IMR-90 (cell line): ENCODE results near the gene PCNX2. TPM values are rescaled to one million over a fixed set of nuclear protein-coding genes. Genes with fewer than 3 reads are reported as not detected.

ENCODE experiments used
- ATAC-seq: fragments of 200-7000 bp; cut with Tn5 transposase; 2 replicates; pipeline ENCODE4 v1.9.1; 2020; ENCODE audit warnings: low read depth, mild to moderate bottlenecking, moderate library complexity
- BruUV-seq: library from RNA; stranded (reverse); fragments of 400-500 nt; replicated peaks from 2 replicates; lab custom pipeline; 2021; lab: Mats Ljungman, UMichigan
- CTCF ChIA-PET: fragments of 300-600 bp; formaldehyde crosslinking; extraction: SDS; loops from one replicate; lab custom pipeline; 2021; ENCODE audit warnings: antibody characterized with exemption; lab: Yijun Ruan, JAX
- POLR2A ChIA-PET: fragments of 300-600 bp; sonication (Branson Sonifier 250); formaldehyde crosslinking; loops from one replicate; lab custom pipeline; 2022; ENCODE audit warnings: antibody characterized with exemption; ENCODE audit not compliant: unreplicated experiment; lab: Charles Lee
- DNase-seq: peaks from one replicate; pipeline ENCODE4 v3.0.0; 2013
- H2AFZ ChIP-seq: replicated peaks from 2 replicates; pipeline ENCODE3; 2013; ENCODE audit warnings: low read length, mild to moderate bottlenecking; ENCODE audit not compliant: poor library complexity
- H2AK5ac ChIP-seq: 2 replicates; pipeline ENCODE4 v1.6.1; 2013; ENCODE audit warnings: low read depth, low read length, inconsistent platforms
- H2AK9ac ChIP-seq: replicated peaks from 2 replicates; pipeline ENCODE3; 2013; ENCODE audit warnings: mild to moderate bottlenecking, low read depth, low read length, moderate library complexity; ENCODE audit not compliant: poor library complexity
- H2BK120ac ChIP-seq: 2 replicates; pipeline ENCODE4 v1.6.1; 2013; ENCODE audit warnings: low read depth, low read length, inconsistent platforms
- H2BK15ac ChIP-seq: 3 replicates; pipeline ENCODE4 v1.6.1; 2013; ENCODE audit warnings: low read depth, low read length, inconsistent platforms
- H2BK20ac ChIP-seq: 2 replicates; pipeline ENCODE4 v1.6.1; 2013; ENCODE audit warnings: low read depth, mild to moderate bottlenecking, inconsistent platforms, low read length, moderate library complexity
- H2BK5ac ChIP-seq: 2 replicates; pipeline ENCODE4 v1.6.1; 2013; ENCODE audit warnings: mild to moderate bottlenecking, low read depth, low read length, inconsistent platforms; ENCODE audit not compliant: poor library complexity, severe bottlenecking
- H3K14ac ChIP-seq: replicated peaks from 2 replicates; pipeline ENCODE4 v1.6.1; 2013; ENCODE audit warnings: low read depth, low read length, inconsistent platforms
- H3K18ac ChIP-seq: 2 replicates; pipeline ENCODE4 v1.6.1; 2013; ENCODE audit warnings: low read depth, low read length, control low read depth
- H3K23ac ChIP-seq: 2 replicates; pipeline ENCODE4 v1.6.1; 2013; ENCODE audit warnings: low read depth, low read length, inconsistent platforms
- H3K27ac ChIP-seq: 2 replicates; pipeline ENCODE4 v1.5.1; 2013; ENCODE audit warnings: mild to moderate bottlenecking, control low read depth, low read length; ENCODE audit not compliant: insufficient read depth
- H3K27me3 ChIP-seq: 2 replicates; pipeline ENCODE4 v1.6.1; 2013; ENCODE audit warnings: low read length; ENCODE audit not compliant: control insufficient read depth, insufficient read depth
- H3K36me3 ChIP-seq: 2 replicates; pipeline ENCODE4 v1.6.1; 2013; ENCODE audit warnings: low read length, mixed read lengths; ENCODE audit not compliant: control insufficient read depth, insufficient read depth
- H3K4ac ChIP-seq: 2 replicates; pipeline ENCODE4 v1.6.1; 2013; ENCODE audit warnings: low read depth, low read length, inconsistent platforms
- H3K4me1 ChIP-seq: 2 replicates; pipeline ENCODE4 v1.6.1; 2013; ENCODE audit warnings: low read length, mixed read lengths; ENCODE audit not compliant: control insufficient read depth, insufficient read depth
- H3K4me2 ChIP-seq: 2 replicates; pipeline ENCODE4 v1.6.1; 2013; ENCODE audit warnings: low read depth, mild to moderate bottlenecking, control low read depth, low read length, moderate library complexity
- H3K4me3 ChIP-seq: 2 replicates; pipeline ENCODE4 v1.5.1; 2013; ENCODE audit warnings: low read depth, mild to moderate bottlenecking, control low read depth, low read length, moderate library complexity; ENCODE audit not compliant: insufficient read depth
- H3K56ac ChIP-seq: 2 replicates; pipeline ENCODE4 v1.6.1; 2013; ENCODE audit warnings: low read length, inconsistent platforms; ENCODE audit not compliant: insufficient read depth; ENCODE audit errors: extremely low read depth
- H3K79me1 ChIP-seq, 2 experiments: 2 replicates each; pipeline ENCODE4 v1.6.1; 2013; ENCODE audit warnings: low read length in 2 of 2, inconsistent platforms in 1 of 2, low read depth in 1 of 2
- H3K9ac ChIP-seq: 2 replicates; pipeline ENCODE4 v1.6.1; 2013; ENCODE audit warnings: low read depth, low read length, control low read depth
- H3K9me1 ChIP-seq: 2 replicates; pipeline ENCODE4 v1.6.1; 2013; ENCODE audit warnings: low read length, inconsistent platforms; ENCODE audit not compliant: insufficient read depth
- H3K9me3 ChIP-seq: 2 replicates; pipeline ENCODE4 v1.6.1; 2013; ENCODE audit warnings: low read length; ENCODE audit not compliant: control insufficient read depth, insufficient read depth
- H4K20me1 ChIP-seq: 2 replicates; pipeline ENCODE4 v1.6.1; 2013; ENCODE audit warnings: low read length, inconsistent platforms; ENCODE audit not compliant: insufficient read depth
- H4K5ac ChIP-seq: 2 replicates; pipeline ENCODE4 v1.6.1; 2013; ENCODE audit warnings: mild to moderate bottlenecking, low read depth, low read length, control low read depth
- H4K8ac ChIP-seq, 2 experiments: 2 replicates each; pipeline ENCODE4 v1.6.1; 2013; ENCODE audit warnings: low read depth in 2 of 2, low read length in 2 of 2, control low read depth in 1 of 2, inconsistent platforms in 1 of 2
- H4K91ac ChIP-seq: 2 replicates; pipeline ENCODE4 v1.6.1; 2013; ENCODE audit warnings: low read depth, low read length, inconsistent platforms; ENCODE audit not compliant: insufficient read depth
- BHLHE40 ChIP-seq: fragments of 150-350 bp; IDR thresholded peaks from 2 replicates; pipeline ENCODE4 v1.6.1; 2016; ENCODE audit warnings: mild to moderate bottlenecking, low read depth, low read length
- CHD1 ChIP-seq: IDR thresholded peaks from 2 replicates; pipeline ENCODE4 v1.6.1; 2012; ENCODE audit warnings: low read depth, low read length, improper control_type of control experiment
- FOS ChIP-seq: fragments of 150-350 bp; IDR thresholded peaks from 2 replicates; pipeline ENCODE4 v1.6.1; 2016; ENCODE audit warnings: low read depth, low read length
- MAFK ChIP-seq: IDR thresholded peaks from 2 replicates; pipeline ENCODE4 v1.6.1; 2012; ENCODE audit warnings: low read depth, low read length, improper control_type of control experiment
- MAZ ChIP-seq: IDR thresholded peaks from 2 replicates; pipeline ENCODE4 v1.6.1; 2012; ENCODE audit warnings: low read depth, mild to moderate bottlenecking, low read length, improper control_type of control experiment, moderate library complexity, borderline replicate concordance
- MXI1 ChIP-seq: IDR thresholded peaks from 2 replicates; pipeline ENCODE4 v1.6.1; 2012; ENCODE audit warnings: low read depth, mild to moderate bottlenecking, low read length, moderate library complexity, borderline replicate concordance
- NFE2L2 ChIP-seq: fragments of 150-350 bp; IDR thresholded peaks from 2 replicates; pipeline ENCODE4 v1.6.1; 2016; ENCODE audit warnings: low read depth, mild to moderate bottlenecking, low read length
- POLR2A ChIP-seq: IDR thresholded peaks from 2 replicates; pipeline ENCODE4 v1.6.1; 2012; ENCODE audit warnings: mild to moderate bottlenecking, low read depth, low read length
- RAD21 ChIP-seq: IDR thresholded peaks from 2 replicates; pipeline ENCODE4 v1.6.1; 2012; ENCODE audit warnings: low read length, improper control_type of control experiment
- RCOR1 ChIP-seq: IDR thresholded peaks from 2 replicates; pipeline ENCODE4 v1.6.1; 2012; ENCODE audit warnings: mild to moderate bottlenecking, low read length, improper control_type of control experiment; ENCODE audit not compliant: insufficient replicate concordance
- RFX5 ChIP-seq: IDR thresholded peaks from 2 replicates; pipeline ENCODE4 v1.8.0; 2012; ENCODE audit warnings: low read depth, mild to moderate bottlenecking, low read length, moderate library complexity
- WGBS, 2 experiments: methylation state at CpG; one replicate each; pipeline versions ENCODE4 v1.1.5 to v1.1.7; 2013; ENCODE audit warnings: missing lambda C conversion rate in 2 of 2; ENCODE audit not compliant: insufficient read length in 1 of 2; ENCODE audit errors: extremely low coverage in 2 of 2; 5-methylcytosine and 5-hydroxymethylcytosine counted together
- dilution Hi-C: fragments of 300-500 bp; cut with HindIII; formaldehyde crosslinking; loops from one replicate; pipeline ENCODE4 v1.14.3; 2018; ENCODE audit warnings: low sequenced_read_pairs; ENCODE audit not compliant: unreplicated experiment
- in situ Hi-C: fragments of 300-500 bp; cut with MboI; formaldehyde crosslinking; loops from 3 replicates; pipeline ENCODE4 v1.14.3; 2019; ENCODE audit warnings: low sequenced_read_pairs, inconsistent platforms, mixed read lengths
- intact Hi-C: fragments of 100-400 bp; cut with micrococcal nuclease; formaldehyde crosslinking; loops from 2 replicates; pipeline ENCODE4 v1.10.0; 2022
- polyA plus RNA-seq, 3 experiments: library from polyadenylated mRNA; depleted of rRNA; stranded (reverse); fragments of >200 nt; gene quantifications; 2 replicates each; pipeline ENCODE4 v1.2.3, GENCODE V29; 2012; ENCODE audit warnings: low replicate concordance in 1 of 3
- total RNA-seq: library from RNA; depleted of rRNA; stranded (reverse); fragments of >200 nt; gene quantifications from 2 replicates; pipeline ENCODE4 v1.2.3, GENCODE V29; 2012

PCNX2 gene
- total and polyA plus RNA-seq, 2 of the 4 experiments (the other 2 are of a cell fraction) = 15.9 to 22.6 TPM

GRCh38 chr1:233022246-233022645 is 273.3 kb downstream of the PCNX2 start:
- H4K5ac ChIP-seq = peak overlapping the region; percentile 30; the same call in 1 of the 2 replicates
- peak overlapping the region; percentile 37; the same call in 1 of the 2 replicates for H3K18ac ChIP-seq
- no peak overlapping the region for H2BK120ac ChIP-seq
- BruUV-seq = no TSS peak
- dilution Hi-C loops (no loop called here), in situ Hi-C loops (no loop called here), intact Hi-C loops (no loop called here)
- TF ChIP-seq POLR2A (no peak), NFE2L2 (no peak), FOS (no peak), RCOR1 (no peak), BHLHE40 (no peak), RFX5 (no peak), CHD1 (no peak), MAFK (no peak), RAD21 (no peak), MXI1 (no peak), MAZ (no peak)
- H4K20me1 ChIP-seq = no peaks in the 10 kb centered on the region
- H3K23ac ChIP-seq = no peak overlapping the region
- H3K14ac ChIP-seq = no peak overlapping the region
- no peak overlapping the region for H2AK9ac ChIP-seq
- H2BK5ac ChIP-seq = no peak overlapping the region
- H4K8ac ChIP-seq = no peak overlapping the region
- H3K9me1 ChIP-seq = peaks cover 10% of the 10 kb centered on the region; the same call in 1 of the 2 replicates
- 0 out of 2 replicates have a peak overlapping the region, but pooled peaks have one; percentile 37 for H2AK5ac ChIP-seq
- ChIA-PET POLR2A (no interaction called here), CTCF (no interaction called here)
- peak overlapping the region; percentile 15; the same call in 1 of the 3 replicates for H2BK15ac ChIP-seq
- no peak overlapping the region for H2AFZ ChIP-seq
- H3K27ac ChIP-seq = no peak overlapping the region
- 89% methylated on average over 1 of the region's 2 CpGs; no CpG with 5 or more reads in 1 of the 2 experiments for WGBS, 2 experiments
- no peak overlapping the region for H3K4ac ChIP-seq
- H3K4me3 ChIP-seq = no peak overlapping the region
- H3K4me2 ChIP-seq = no peak overlapping the region
- no peak overlapping the region for H4K91ac ChIP-seq
- no peaks in the 10 kb centered on the region for H3K9me3 ChIP-seq
- H3K27me3 ChIP-seq = no peaks in the 10 kb centered on the region
- 0 out of 2 replicates have a peak, but pooled peaks cover 2% of the 10 kb centered on the region for H3K36me3 ChIP-seq
- no peak overlapping the region for H3K9ac ChIP-seq
- DNase-seq (no peak), ATAC-seq (no peak)
- peaks cover 20% of the 10 kb centered on the region for H3K4me1 ChIP-seq
- H2BK20ac ChIP-seq = 0 out of 2 replicates have a peak overlapping the region, but pooled peaks have one; percentile 20
- H3K79me1 ChIP-seq = no peaks in the 10 kb centered on the region
- H3K56ac ChIP-seq = no peak overlapping the region
